NOMO-1 treated with DMSO at 0.1 percent for 48 hours (cell line): ENCODE data around the gene NUDT1.
A peak's percentile ranks its signal among the peaks of the same experiment; 100 is the strongest.

ENCODE experiments used
- DNase-seq: peaks from one replicate; lab custom pipeline; 2025; ENCODE audit not compliant: unreplicated experiment; lab: John Stamatoyannopoulos, UW

The NUDT1 gene

GRCh38 chr7:2247141-2247995 lies 5.3 kb downstream of the NUDT1 start:
- no peak for DNase-seq

GRCh38 chr7:2248984-2249694 lies 7.1 kb downstream of the NUDT1 start:
- DNase-seq, result peak; percentile 83

GRCh38 chr7:2249744-2250323 lies 7.8 kb downstream of the NUDT1 start:
- DNase-seq, result no peak

GRCh38 chr7:2251381-2251780 lies 9.4 kb downstream of the NUDT1 start:
- DNase-seq, result no peak

GRCh38 chr7:2251841-2252771 lies 10.1 kb downstream of the NUDT1 start:
- DNase-seq, result no peak

GRCh38 chr7:2253021-2253420 lies 11.0 kb downstream of the NUDT1 start:
- no peak for DNase-seq

- DNase-seq, result no peak
These were observed 11.7 kb downstream of the NUDT1 start for GRCh38 chr7:2253525-2254244.

- no peak for DNase-seq
These were observed 12.6 kb downstream of the NUDT1 start for GRCh38 chr7:2254429-2255144.

- no peak for DNase-seq
These were observed 13.4 kb downstream of the NUDT1 start for GRCh38 chr7:2255145-2256139.

- DNase-seq, result no peak
These were observed 14.4 kb downstream of the NUDT1 start for GRCh38 chr7:2256306-2257045.

- no peak for DNase-seq
These were observed 15.1 kb downstream of the NUDT1 start for GRCh38 chr7:2257046-2257551.

GRCh38 chr7:2257651-2258050 lies 15.6 kb downstream of the NUDT1 start:
- DNase-seq, result no peak

GRCh38 chr7:2258661-2259365 lies 16.8 kb downstream of the NUDT1 start:
- no peak for DNase-seq

GRCh38 chr7:2259480-2259879 lies 17.5 kb downstream of the NUDT1 start:
- no peak for DNase-seq

GRCh38 chr7:2260820-2261219 lies 18.8 kb downstream of the NUDT1 start:
- DNase-seq, result no peak

- peak; percentile 62 for DNase-seq
These were observed 19.6 kb downstream of the NUDT1 start for GRCh38 chr7:2261611-2262010.

GRCh38 chr7:2263176-2263575 lies 21.1 kb downstream of the NUDT1 start:
- no peak for DNase-seq
